NCI-H1105 (cell line): ENCODE data around the gene USE1.
"Not testable (repeated sequence)": the region's sequence is repeated elsewhere in the genome, so short reads cannot be mapped to it uniquely, and the experiment has no call there.

Experiments used
- DNase-seq: peaks from one replicate; lab custom pipeline; 2025; lab: John Stamatoyannopoulos, UW

Gene USE1

GRCh38 chr19:17215127-17215971 is at the start of gene USE1:
Gene USE1, plus strand, starts transcription at chr19:17215357. Its CDS starts 49 bp downstream, at chr19:17215406.
- DNase-seq, result peak; percentile 92

- DNase-seq, result no peak
These were observed 49.4 kb upstream of the USE1 start for GRCh38 chr19:17165715-17166114.

GRCh38 chr19:17170538-17171297 is 44.4 kb upstream of the USE1 start:
- no peak for DNase-seq

GRCh38 chr19:17171874-17172273 is 43.3 kb upstream of the USE1 start:
- DNase-seq, result no peak

- no peak for DNase-seq
These were observed 42.4 kb upstream of the USE1 start for GRCh38 chr19:17172624-17173345.

GRCh38 chr19:17178291-17178690 is 36.9 kb upstream of the USE1 start:
- DNase-seq, result no peak

- DNase-seq, result no peak
These were observed 34.0 kb upstream of the USE1 start for GRCh38 chr19:17180997-17181702.

- no peak for DNase-seq
These were observed 31.8 kb upstream of the USE1 start for GRCh38 chr19:17183271-17183761.

- no peak for DNase-seq
These were observed 31.3 kb upstream of the USE1 start for GRCh38 chr19:17183858-17184321.

- DNase-seq, result no peak
These were observed 30.8 kb upstream of the USE1 start for GRCh38 chr19:17184371-17184841.

- DNase-seq, result no peak
These were observed 29.6 kb upstream of the USE1 start for GRCh38 chr19:17185590-17185989.

- DNase-seq, result not testable (repeated sequence)
These were observed 23.4 kb upstream of the USE1 start for GRCh38 chr19:17191736-17192135.

- DNase-seq, result no peak
These were observed 22.4 kb upstream of the USE1 start for GRCh38 chr19:17192751-17193150.

GRCh38 chr19:17194608-17195007 is 20.5 kb upstream of the USE1 start:
- DNase-seq, result no peak

- no peak for DNase-seq
These were observed 20.1 kb upstream of the USE1 start for GRCh38 chr19:17195106-17195505.

- no peak for DNase-seq
These were observed 18.5 kb upstream of the USE1 start for GRCh38 chr19:17196610-17197009.

- no peak for DNase-seq
These were observed 17.5 kb upstream of the USE1 start for GRCh38 chr19:17197666-17198065.

- no peak for DNase-seq
These were observed 14.6 kb upstream of the USE1 start for GRCh38 chr19:17200408-17201079.

GRCh38 chr19:17202249-17202648 is 12.9 kb upstream of the USE1 start:
- DNase-seq, result no peak

- no peak for DNase-seq
These were observed 12.4 kb upstream of the USE1 start for GRCh38 chr19:17202713-17203112.
